ENCODE results near the gene SBK2. TPM values are rescaled to one million over a fixed set of nuclear protein-coding genes. Genes with fewer than 3 reads are reported as not detected.

The SBK2 gene
- total and polyA plus RNA-seq, 9 of the 15 experiments (the other 6 are each of a cell fraction or from before 2014, with no cell fraction given) = not detected

GRCh38 chr19:55491546-55492360, 45.2 kb downstream of the SBK2 start:
- Histone ChIP-seq H3K4me3 (no peak overlapping the region), H2AFZ (ENCODE audit: low read depth, low read length) (no peak overlapping the region), H3K4me1 (replicated peaks in 1 of 2; ENCODE audit: control insufficient read depth in 2 of 2, insufficient read depth in 2 of 2, low read length in 2 of 2) (peaks cover 25 to 69% of the 10 kb centered on the region in 2 experiments), H3K36me3 (ENCODE audit: control insufficient read depth, insufficient read depth, low read length) (no peaks in the 10 kb centered on the region), H4K20me1 (replicated peaks; ENCODE audit: control insufficient read depth, insufficient read depth, low read length) (no peaks in the 10 kb centered on the region), H3K9me1 (ENCODE audit: control insufficient read depth, insufficient read depth, low read length) (no peaks in the 10 kb centered on the region), H3K79me2 (ENCODE audit: control insufficient read depth, insufficient read depth, low read length) (no peaks in the 10 kb centered on the region), H3K9me3 (replicated peaks; ENCODE audit: control insufficient read depth, insufficient read depth, low read depth, low read length) (no peaks in the 10 kb centered on the region), H3K9ac (ENCODE audit: insufficient read depth in 1 of 2, low read depth in 2 of 2, low read length in 2 of 2) (peak overlapping the region in 1 of 2 experiments; percentile 64; a peak in 1 of 4 replicates), H3K27me3 (ENCODE audit: control insufficient read depth in 2 of 2, insufficient read depth in 2 of 2, low read length in 2 of 2) (peaks cover 0 to 4% of the 10 kb centered on the region in 2 experiments; a peak in 1 of 5 replicates), H3K27ac (ENCODE audit: extremely low read depth, low read depth, low read length) (no peak overlapping the region), H3K4me2 (ENCODE audit: insufficient read depth, low read length) (no peak overlapping the region)
- TF ChIP-seq MAX (CRISPR knock-in tag; IDR thresholded peaks at IDR 0.05) = peak; percentile 19; the same call in 1 of the 2 replicates
- no peak for TF ChIP-seq SRSF1 (IDR thresholded peaks at IDR 0.05; ENCODE audit: low read depth, low read length)
- no peak for TF ChIP-seq ZHX1 (conservative IDR thresholded peaks at IDR 0.05; ENCODE audit: low read length)
- 0 out of 2 replicates have a peak, but pooled peaks have one; percentile 23 for TF ChIP-seq POLR2G (IDR thresholded peaks at IDR 0.05; ENCODE audit: low read depth, low read length)
- ChIA-PET POLR2A (interaction anchor here (0.9 to 2.3 kb wide), 4 partner anchors 7 to 25 kb away, joined by 4 to 5 read pairs (median 5); no protein-coding TSS in a partner anchor), CTCF (ENCODE audit: low intra/inter-chr PET ratio) (no interaction called here)
- peak; percentile 11; the same call in 2 of the 3 replicates for ATAC-seq
- no peak for DNase-seq (ENCODE audit: extremely low read depth in 1 of 4, low spot score in 3 of 4)
- in situ Hi-C loops (cut with MboI) = no loop called here
- intact Hi-C loops (cut with micrococcal nuclease) = no loop called here
- BruUV-seq (replicated peaks) = no TSS peak
- FAIRE-seq = no peak
- 20% methylated on average over 17 of the region's 24 CpGs for WGBS (ENCODE audit: insufficient coverage, low coverage, missing lambda C conversion rate)
